Muscle layer of colon (tissue), 2 donors: ENCODE measurements around the gene MYL12B.
A peak's percentile ranks its signal among the peaks of the same experiment; 100 is the strongest.

Experiments
- H3K27ac ChIP-seq: one replicate; pipeline ENCODE4 v1.7.0; 2013; ENCODE audit warnings: low read depth, mild to moderate bottlenecking, low read length, moderate library complexity
- H3K27me3 ChIP-seq, 2 donors: one replicate each; pipeline ENCODE4 v1.7.0; 2013; ENCODE audit warnings: low read length in 2 of 2, mild to moderate bottlenecking in 2 of 2; ENCODE audit not compliant: insufficient read depth in 2 of 2, control insufficient read depth in 1 of 2
- H3K36me3 ChIP-seq: one replicate; pipeline ENCODE4 v1.7.0; 2013; ENCODE audit warnings: mild to moderate bottlenecking, low read length; ENCODE audit not compliant: insufficient read depth
- H3K4me1 ChIP-seq: one replicate; pipeline ENCODE4 v1.7.0; 2013; ENCODE audit warnings: mild to moderate bottlenecking, low read length; ENCODE audit not compliant: insufficient read depth
- H3K4me3 ChIP-seq, 2 donors: one replicate each; pipeline ENCODE4 v1.7.0; 2013; ENCODE audit warnings: low read length in 2 of 2, low read depth in 1 of 2, mild to moderate bottlenecking in 1 of 2, moderate library complexity in 1 of 2
- H3K9ac ChIP-seq: one replicate; pipeline ENCODE4 v1.7.0; 2013; ENCODE audit warnings: low read length
- H3K9me3 ChIP-seq: one replicate; pipeline ENCODE4 v1.7.0; 2013; ENCODE audit warnings: mild to moderate bottlenecking, low read length
- donor health status: abdominal sarcoma.
- donor health status: Adenocarcinoma of cecum.

The MYL12B gene

DNA sequence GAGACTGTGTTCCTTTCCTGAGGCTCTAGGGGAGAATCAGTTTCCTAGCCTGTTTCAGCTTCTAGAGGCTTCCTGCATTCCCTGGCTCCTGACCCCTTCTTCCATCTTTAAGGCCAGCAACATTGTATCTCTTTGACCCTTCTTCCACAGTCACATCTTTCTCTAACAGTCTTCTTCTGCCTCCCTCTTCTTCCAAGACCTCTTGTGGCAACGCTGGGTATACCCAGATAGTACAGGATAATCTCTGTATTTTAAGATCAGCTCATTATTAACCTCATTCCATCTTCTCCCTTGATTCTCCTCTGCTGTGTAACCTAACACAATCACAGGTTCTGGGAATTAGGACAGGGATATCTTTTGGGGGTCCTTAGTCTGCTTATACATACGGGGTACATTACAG is 23.2 kb upstream of the MYL12B start:
- Histone ChIP-seq H3K9me3 (no peaks in the 10 kb centered on the region), H3K27me3 (no peaks in the 10 kb centered on the region), H3K27ac (no peak overlapping the region), H3K9ac (no peak overlapping the region), H3K4me3 (no peak overlapping the region), H3K36me3 (no peaks in the 10 kb centered on the region), H3K4me1 (no peaks in the 10 kb centered on the region)

DNA sequence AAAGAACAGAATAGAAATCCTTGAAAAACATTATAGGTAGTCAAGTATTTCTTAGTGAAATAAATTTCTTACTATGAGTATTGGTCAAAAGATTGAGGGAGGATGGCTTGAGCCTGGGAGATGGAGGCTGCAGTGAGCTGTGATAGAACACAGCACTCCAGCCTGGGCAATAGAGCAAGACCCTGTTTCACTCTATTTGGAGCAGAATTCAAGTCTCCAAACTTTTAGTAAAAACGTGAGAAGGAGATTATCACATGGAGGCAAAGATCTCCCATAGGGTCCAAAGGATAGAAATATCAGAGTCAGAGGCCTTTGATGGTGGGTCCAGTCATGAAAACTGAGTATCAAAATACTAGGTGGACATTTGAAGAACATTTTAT is 16.8 kb upstream of the MYL12B start:
- Histone ChIP-seq H3K27me3 (no peaks in the 10 kb centered on the region), H3K9ac (peak overlapping the region; percentile 44), H3K9me3 (no peaks in the 10 kb centered on the region), H3K27ac (no peak overlapping the region), H3K4me1 (peaks cover 21% of the 10 kb centered on the region), H3K36me3 (peaks cover 3% of the 10 kb centered on the region), H3K4me3 (peak overlapping the region in 1 of 2 donors; percentile 90)

DNA sequence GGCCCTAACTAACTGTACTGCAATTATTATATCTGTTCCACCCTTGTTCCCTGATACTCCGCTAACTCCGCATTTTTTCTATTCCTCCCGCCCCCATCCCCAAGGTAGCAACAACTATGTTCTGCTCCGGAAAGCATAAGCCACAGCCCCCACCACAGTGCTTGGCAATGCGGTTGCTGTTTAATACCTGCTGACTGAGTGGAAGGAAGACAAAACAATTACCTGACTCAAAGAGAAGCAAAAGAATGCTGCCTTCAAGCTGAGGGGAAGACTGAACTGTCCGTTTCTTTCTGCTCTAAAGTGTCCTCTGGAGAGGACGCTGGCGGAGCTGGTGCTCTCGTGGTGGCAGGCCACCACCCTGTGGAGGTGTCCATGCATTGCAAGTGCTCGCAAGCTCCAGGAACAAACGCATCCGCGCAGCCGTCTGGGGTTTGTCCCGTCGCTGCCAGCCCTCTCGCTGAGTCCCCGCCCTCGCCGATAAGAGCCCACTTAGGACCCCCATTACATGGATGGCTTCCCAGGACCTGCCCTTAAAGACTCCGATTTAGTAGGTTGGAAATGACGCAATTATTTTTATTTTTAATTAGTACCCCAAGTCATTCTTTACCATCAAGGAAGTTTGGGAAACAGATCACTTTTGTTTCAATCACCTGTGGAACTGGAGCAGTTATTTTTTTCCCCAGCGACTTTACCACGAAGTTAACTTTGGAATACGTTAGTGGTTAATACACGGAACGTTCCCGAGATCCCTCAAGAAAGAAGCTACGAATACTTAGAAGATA is 15.9 kb upstream of the MYL12B start:
- Histone ChIP-seq H3K27me3 (no peaks in the 10 kb centered on the region), H3K9ac (peak overlapping the region; percentile 44), H3K9me3 (no peaks in the 10 kb centered on the region), H3K4me1 (peaks cover 27% of the 10 kb centered on the region), H3K36me3 (peaks cover 6% of the 10 kb centered on the region), H3K27ac (peak overlapping the region; percentile 90), H3K4me3 (peak overlapping the region; percentile 38 to 90)

DNA sequence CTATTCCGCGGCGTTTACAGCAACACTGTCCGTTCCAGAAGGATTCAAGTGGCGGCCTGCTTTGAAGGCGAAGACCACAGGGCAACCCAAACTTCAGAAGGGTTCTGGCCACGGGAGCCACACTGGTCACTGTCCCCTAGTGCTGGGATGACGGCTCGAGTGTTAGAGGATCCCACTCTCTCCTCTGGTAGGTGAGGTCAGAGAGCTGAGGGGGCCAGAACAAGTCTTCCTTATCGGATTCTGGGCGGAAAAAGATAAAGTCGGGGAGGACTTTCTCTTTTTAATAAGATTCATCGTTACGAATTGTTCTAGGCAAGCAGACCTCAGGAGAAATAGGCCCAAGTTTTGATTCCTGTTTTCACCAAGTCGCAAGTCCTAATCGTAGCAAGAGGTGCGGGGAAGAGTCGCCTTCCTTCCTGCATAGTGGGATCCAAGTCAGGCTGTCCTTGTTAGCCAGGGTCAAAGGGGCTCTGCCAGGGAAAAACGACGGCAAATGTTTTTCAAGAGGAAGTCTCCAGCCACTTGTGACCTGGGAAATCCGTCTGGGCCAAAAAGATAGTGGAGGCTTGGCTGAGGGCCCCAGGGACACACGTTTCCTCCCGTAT is 15.2 kb upstream of the MYL12B start:
- H3K9me3 ChIP-seq = no peaks in the 10 kb centered on the region
- no peaks in the 10 kb centered on the region for H3K27me3 ChIP-seq
- H3K36me3 ChIP-seq = peaks cover 6% of the 10 kb centered on the region
- H3K27ac ChIP-seq = peak overlapping the region; percentile 90
- H3K9ac ChIP-seq = peak overlapping the region; percentile 44
- peak overlapping the region; percentile 38 to 90 for H3K4me3 ChIP-seq
- peaks cover 32% of the 10 kb centered on the region for H3K4me1 ChIP-seq

DNA sequence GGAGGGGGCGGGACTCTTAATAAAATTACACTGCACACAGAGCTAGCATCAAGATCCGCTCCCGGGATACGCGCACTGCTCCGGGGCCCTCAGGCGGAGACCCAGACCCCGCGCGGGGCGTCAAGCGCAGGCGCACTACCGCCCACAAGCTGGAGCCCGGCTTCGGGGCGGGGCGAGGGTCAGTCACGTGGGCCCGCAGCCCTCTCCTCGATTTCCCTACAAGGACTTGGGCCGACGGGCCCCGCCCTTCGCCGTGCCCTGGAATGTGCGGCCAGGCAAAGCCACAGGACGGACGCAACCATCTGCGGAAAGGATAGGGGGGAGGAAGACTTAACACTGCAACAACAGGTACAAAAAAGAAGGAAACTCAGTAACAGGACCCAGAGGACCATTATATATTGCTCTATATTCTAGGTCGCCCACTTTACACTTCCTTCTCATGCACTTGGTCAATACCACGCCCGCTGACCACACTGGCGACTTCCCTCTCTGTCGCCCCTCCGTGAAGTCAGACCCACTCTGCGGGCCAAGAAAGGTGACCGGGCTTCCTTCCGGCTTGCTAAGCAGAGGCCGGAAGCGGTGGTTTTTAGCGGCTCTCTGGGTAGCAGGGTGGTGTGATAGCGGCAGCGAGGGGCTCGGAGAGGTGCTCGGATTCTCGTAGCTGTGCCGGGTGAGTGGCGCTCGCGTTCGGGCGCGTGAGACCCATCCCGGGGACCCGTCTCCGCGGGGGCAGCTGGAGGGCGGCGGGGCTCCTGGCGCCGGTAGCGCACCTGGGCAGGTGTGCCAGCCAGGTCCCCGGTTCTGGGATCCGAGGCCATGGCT is 14.5 kb upstream of the MYL12B start, which contains the start of gene MYL12A:
Gene MYL12A (plus strand): TSS at position 562 of the 822 bp plus-strand sequence. CDS start 5,447 bp downstream, outside the sequence.
- H3K9ac ChIP-seq = peak within 1 kb of the TSS; percentile 44
- no peaks in the 10 kb centered on the region for H3K9me3 ChIP-seq
- no peaks in the 10 kb centered on the region for H3K27me3 ChIP-seq
- peaks cover 37% of the 10 kb centered on the region for H3K4me1 ChIP-seq
- peaks cover 6% of the 10 kb centered on the region for H3K36me3 ChIP-seq
- H3K4me3 ChIP-seq = peak within 1 kb of the TSS; percentile 84 to 90
- peak within 1 kb of the TSS; percentile 90 for H3K27ac ChIP-seq

DNA sequence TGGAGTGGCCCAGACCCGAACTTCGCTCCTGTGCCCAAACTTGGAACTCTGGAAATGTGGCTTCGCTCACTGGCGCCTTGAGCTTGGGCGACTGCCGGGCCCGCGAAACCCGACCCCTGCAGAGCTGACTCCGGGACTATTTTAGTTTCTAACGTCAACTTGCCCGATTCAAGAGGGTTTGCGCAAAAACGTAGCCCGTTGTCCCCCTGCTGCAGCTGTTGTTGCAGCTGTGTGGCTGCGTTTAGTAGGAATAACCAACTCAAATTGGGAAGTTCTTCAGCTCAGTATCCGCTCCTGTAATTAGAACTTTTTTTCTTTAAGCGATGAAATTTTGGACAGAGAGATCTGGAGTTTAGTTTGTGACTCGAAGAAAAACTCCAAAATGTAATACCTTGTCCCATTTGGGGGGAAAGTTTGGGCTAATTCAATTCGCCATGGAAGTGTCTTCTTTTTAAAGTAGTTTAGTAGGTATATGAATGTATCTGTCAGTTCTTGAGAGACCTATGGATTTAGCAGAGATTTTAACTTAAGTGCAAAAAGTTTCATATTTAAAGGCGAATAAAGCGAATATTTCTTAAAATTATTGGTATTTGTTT is 13.8 kb upstream of the MYL12B start:
- Histone ChIP-seq H3K9ac (peak overlapping the region; percentile 41), H3K4me1 (peaks cover 37% of the 10 kb centered on the region), H3K9me3 (no peaks in the 10 kb centered on the region), H3K27ac (peak overlapping the region; percentile 90), H3K36me3 (peaks cover 7% of the 10 kb centered on the region), H3K4me3 (peak overlapping the region; percentile 84 to 90), H3K27me3 (no peaks in the 10 kb centered on the region)

DNA sequence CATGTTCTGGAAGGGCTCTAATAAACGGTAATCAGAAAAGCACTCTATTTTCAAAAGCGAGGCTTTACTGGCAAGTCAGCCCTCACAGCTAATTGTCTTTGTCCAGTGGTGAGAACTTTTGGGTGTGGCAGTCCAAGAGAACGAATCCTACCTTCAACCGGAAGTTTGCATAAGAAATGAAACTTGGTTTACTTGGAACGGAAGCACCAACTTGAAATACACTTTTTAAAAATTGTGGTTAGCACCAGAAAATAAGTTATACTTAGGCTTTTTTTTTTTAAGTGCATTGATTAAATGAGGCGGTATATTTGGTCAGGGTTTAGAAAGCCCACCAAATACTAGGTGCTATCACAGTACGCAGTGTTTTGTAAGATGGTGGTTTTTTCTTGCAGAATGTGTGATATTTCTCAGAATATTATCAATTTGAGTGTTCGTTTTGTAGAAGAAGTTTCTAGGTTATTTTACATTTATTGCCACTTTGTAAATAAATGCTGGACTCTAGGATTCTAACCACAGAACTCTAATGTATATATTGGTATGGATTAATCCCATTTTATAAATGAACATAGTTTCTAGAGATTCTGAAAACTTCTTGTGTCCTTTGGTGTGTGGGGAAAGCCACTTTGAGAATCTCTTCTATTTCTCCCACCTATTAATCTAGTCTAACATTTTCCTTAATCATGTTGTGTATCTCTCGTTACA is 13.1 kb upstream of the MYL12B start:
- Histone ChIP-seq H3K4me3 (peak overlapping the region; percentile 2 to 90), H3K27me3 (no peaks in the 10 kb centered on the region), H3K9me3 (no peaks in the 10 kb centered on the region), H3K27ac (peak overlapping the region; percentile 90), H3K9ac (peak overlapping the region; percentile 41), H3K4me1 (peaks cover 37% of the 10 kb centered on the region), H3K36me3 (peaks cover 13% of the 10 kb centered on the region)

DNA sequence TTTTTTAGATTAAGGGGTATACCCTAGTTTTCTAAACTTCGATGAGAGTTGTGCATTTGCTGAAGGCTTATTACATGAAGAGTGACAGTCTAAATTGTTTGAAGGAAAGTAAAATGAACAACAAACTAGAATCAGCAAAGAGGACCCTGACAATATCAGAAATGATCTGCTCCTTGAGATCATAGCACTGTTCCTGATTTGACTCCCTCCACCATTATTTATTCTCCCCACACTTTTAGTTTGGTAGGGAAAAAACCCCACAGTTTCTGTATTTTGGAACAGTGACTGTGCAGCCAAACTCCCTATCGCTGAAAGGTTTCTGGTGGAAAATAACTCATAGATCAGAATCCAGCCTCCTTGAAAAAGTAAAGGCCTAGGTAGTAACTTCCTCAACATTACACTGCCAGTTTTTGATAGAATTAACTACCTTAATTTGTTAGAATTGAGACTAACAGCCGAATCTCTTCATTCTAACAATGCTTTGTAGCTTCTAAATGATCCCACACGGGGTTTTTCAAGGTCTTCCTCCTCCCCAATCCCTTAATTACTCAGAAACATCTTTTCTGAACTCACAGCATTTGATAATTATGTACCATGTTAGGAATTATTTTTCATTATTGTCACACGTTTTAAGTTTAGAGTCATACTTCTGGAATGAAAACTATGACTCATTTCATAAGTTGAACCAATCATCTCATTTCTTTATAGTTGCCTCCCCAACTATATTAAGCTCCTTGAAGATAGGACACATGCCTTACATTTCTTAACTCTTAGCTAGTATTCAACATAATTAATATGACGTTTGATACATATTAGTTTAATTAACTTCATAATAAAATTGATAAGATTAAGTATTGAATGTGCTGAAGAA is 11.5 kb upstream of the MYL12B start:
- no peaks in the 10 kb centered on the region for H3K9me3 ChIP-seq
- peaks cover 35% of the 10 kb centered on the region for H3K4me1 ChIP-seq
- peak overlapping the region; percentile 31 for H3K9ac ChIP-seq
- H3K27ac ChIP-seq = peak overlapping the region; percentile 1
- H3K4me3 ChIP-seq = no peak overlapping the region
- H3K27me3 ChIP-seq = no peaks in the 10 kb centered on the region
- H3K36me3 ChIP-seq = peaks cover 30% of the 10 kb centered on the region

DNA sequence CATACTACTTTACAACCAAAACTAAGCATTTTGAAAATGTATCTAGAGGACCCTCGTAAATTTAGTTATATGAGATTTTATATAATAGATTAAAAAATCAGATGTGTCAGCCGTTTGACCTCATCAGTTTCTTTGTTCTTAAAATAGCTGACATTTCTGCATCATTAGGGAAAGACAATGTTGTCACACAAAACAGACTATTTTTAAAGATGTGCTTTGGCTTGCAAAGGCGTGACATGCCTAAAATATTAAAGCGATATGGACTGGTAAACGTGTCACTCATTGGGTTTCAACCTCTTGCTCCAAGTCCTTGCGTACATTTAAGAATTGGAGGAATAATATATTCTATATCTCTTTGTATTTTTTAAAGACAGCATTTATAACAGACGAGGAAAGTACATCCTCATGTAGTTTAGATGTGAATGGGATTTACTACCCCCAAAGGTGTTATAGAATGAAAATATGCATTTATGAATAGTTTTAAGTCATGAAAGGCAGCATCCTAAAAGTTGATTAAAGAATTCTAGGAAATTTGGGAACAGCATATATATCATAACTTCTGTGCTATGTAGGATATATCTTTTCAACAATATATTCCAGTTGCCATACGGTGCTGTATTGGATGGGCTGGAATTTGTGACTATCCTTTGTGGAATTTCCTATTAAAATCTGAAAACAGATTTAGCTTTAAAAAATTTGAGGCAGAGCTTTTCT is 10.5 kb upstream of the MYL12B start:
- no peak overlapping the region for H3K27ac ChIP-seq

DNA sequence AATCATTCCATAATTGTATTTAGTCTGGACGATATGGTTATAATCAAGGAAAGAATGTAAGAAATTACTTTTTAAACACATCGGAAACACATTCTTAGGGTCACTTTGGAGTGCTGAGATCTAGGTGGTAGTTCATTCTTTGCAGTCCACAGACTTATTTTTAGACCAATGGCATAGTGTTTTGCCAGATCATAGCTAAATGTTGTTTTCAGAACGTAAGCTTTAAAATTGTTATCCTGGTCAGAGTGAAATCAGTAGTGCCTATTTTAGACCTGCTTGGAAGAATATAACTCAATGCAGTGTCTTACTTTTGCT is 10.0 kb upstream of the MYL12B start:
- Histone ChIP-seq H3K27ac (no peak overlapping the region), H3K36me3 (peaks cover 38% of the 10 kb centered on the region), H3K4me3 (no peak overlapping the region), H3K9ac (no peak overlapping the region), H3K9me3 (no peaks in the 10 kb centered on the region), H3K27me3 (no peaks in the 10 kb centered on the region), H3K4me1 (peaks cover 32% of the 10 kb centered on the region)

More for the DNA sequence above, 10.5 kb upstream of the MYL12B start:
- no peak overlapping the region for H3K4me3 ChIP-seq
- H3K9me3 ChIP-seq = no peaks in the 10 kb centered on the region
- peaks cover 34% of the 10 kb centered on the region for H3K36me3 ChIP-seq
- H3K27me3 ChIP-seq = no peaks in the 10 kb centered on the region
- peaks cover 30% of the 10 kb centered on the region for H3K4me1 ChIP-seq
- no peak overlapping the region for H3K9ac ChIP-seq
